ENCODE results near the gene EDARADD. TPM values are rescaled to one million over a fixed set of nuclear protein-coding genes. Genes with fewer than 3 reads are reported as not detected.

EDARADD gene
- polyA plus RNA-seq, 1 donor (not counting 4 experiments of a cell fraction or from before 2014, with no cell fraction given) = 12.3 TPM

GRCh38 chr1:236419502-236419901, 25.4 kb downstream of the EDARADD start:
- dilution Hi-C loops (cut with MboI; ENCODE audit: extremely low pct_ligation_motif_present, low sequenced_read_pairs) = no loop called here

GRCh38 chr1:236421022-236421421, 26.9 kb downstream of the EDARADD start:
- Histone ChIP-seq H3K27me3 (ENCODE audit: control insufficient read depth, extremely low read depth, insufficient read depth, low read length) (no peaks in the 10 kb centered on the region), H3K27ac (ENCODE audit: control insufficient read depth, insufficient read depth, low read length) (no peak overlapping the region), H3K79me2 (ENCODE audit: control insufficient read depth, insufficient read depth, low read length) (no peaks in the 10 kb centered on the region), H2AFZ (ENCODE audit: control insufficient read depth, low read length) (no peak overlapping the region), H3K9ac (ENCODE audit: control insufficient read depth, extremely low read depth, insufficient read depth, low read length) (no peak overlapping the region), H3K9me1 (ENCODE audit: control insufficient read depth, extremely low read depth, insufficient read depth, low read length) (no peaks in the 10 kb centered on the region), H4K20me1 (ENCODE audit: control insufficient read depth, extremely low read depth, insufficient read depth, low read length) (no peaks in the 10 kb centered on the region), H3K4me1 (ENCODE audit: control insufficient read depth, extremely low read depth, insufficient read depth, low read length) (no peaks in the 10 kb centered on the region), H3K36me3 (ENCODE audit: control insufficient read depth in 2 of 2, extremely low read depth in 1 of 2, insufficient read depth in 2 of 2, low read length in 2 of 2) (peaks cover 1 to 3% of the 10 kb centered on the region in 2 experiments), H3K9me3 (ENCODE audit: control insufficient read depth, low read depth, low read length) (no peaks in the 10 kb centered on the region), H3K4me2 (ENCODE audit: control insufficient read depth, extremely low read depth, insufficient read depth, low read depth, low read length) (no peak overlapping the region), H3K4me3 (ENCODE audit: control insufficient read depth in 2 of 3, extremely low read depth in 1 of 3, insufficient read depth in 2 of 3, low read depth in 1 of 3, low read length in 3 of 3) (no peak overlapping the region)
- FAIRE-seq (peak; percentile 52), DNase-seq (ENCODE audit: low read depth, low spot score) (peak; percentile 21)
- dilution Hi-C loops (cut with MboI; ENCODE audit: extremely low pct_ligation_motif_present, low sequenced_read_pairs) = no loop called here
- no peak for TF ChIP-seq EZH2 (IDR thresholded peaks at IDR 0.05; ENCODE audit: low read length)
- TF ChIP-seq CTCF (optimal IDR thresholded peaks at IDR 0.05 in 1 of 3, IDR thresholded peaks at IDR 0.05 in 1 of 3, conservative IDR thresholded peaks at IDR 0.05 in 1 of 3; ENCODE audit: extremely low read depth in 1 of 3, insufficient read depth in 2 of 3, low read length in 3 of 3) = no peak

More at GRCh38 chr1:236419502-236419901, 25.4 kb downstream of the EDARADD start:
- H4K20me1 ChIP-seq (ENCODE audit: control insufficient read depth, extremely low read depth, insufficient read depth, low read length) = no peaks in the 10 kb centered on the region
- H3K9ac ChIP-seq (ENCODE audit: control insufficient read depth, extremely low read depth, insufficient read depth, low read length) = no peak overlapping the region
- H3K9me3 ChIP-seq (ENCODE audit: control insufficient read depth, low read depth, low read length) = no peaks in the 10 kb centered on the region
- no peaks in the 10 kb centered on the region for H3K9me1 ChIP-seq (ENCODE audit: control insufficient read depth, extremely low read depth, insufficient read depth, low read length)
- DNase-seq (ENCODE audit: low read depth, low spot score) (no peak), FAIRE-seq (no peak)
- no peaks in the 10 kb centered on the region for H3K4me1 ChIP-seq (ENCODE audit: control insufficient read depth, extremely low read depth, insufficient read depth, low read length)
- no peaks in the 10 kb centered on the region for H3K27me3 ChIP-seq (ENCODE audit: control insufficient read depth, extremely low read depth, insufficient read depth, low read length)
- no peak overlapping the region for H3K4me3 ChIP-seq (ENCODE audit: control insufficient read depth in 2 of 3, extremely low read depth in 1 of 3, insufficient read depth in 2 of 3, low read depth in 1 of 3, low read length in 3 of 3)
- TF ChIP-seq EZH2 (IDR thresholded peaks at IDR 0.05; ENCODE audit: low read length) = no peak
- TF ChIP-seq CTCF (optimal IDR thresholded peaks at IDR 0.05 in 1 of 3, IDR thresholded peaks at IDR 0.05 in 1 of 3, conservative IDR thresholded peaks at IDR 0.05 in 1 of 3; ENCODE audit: extremely low read depth in 1 of 3, insufficient read depth in 2 of 3, low read length in 3 of 3) = no peak
- H3K79me2 ChIP-seq (ENCODE audit: control insufficient read depth, insufficient read depth, low read length) = no peaks in the 10 kb centered on the region
- H3K4me2 ChIP-seq (ENCODE audit: control insufficient read depth, extremely low read depth, insufficient read depth, low read depth, low read length) = no peak overlapping the region
- H2AFZ ChIP-seq (ENCODE audit: control insufficient read depth, low read length) = no peak overlapping the region
- no peak overlapping the region for H3K27ac ChIP-seq (ENCODE audit: control insufficient read depth, insufficient read depth, low read length)
- H3K36me3 ChIP-seq (ENCODE audit: control insufficient read depth in 2 of 2, extremely low read depth in 1 of 2, insufficient read depth in 2 of 2, low read length in 2 of 2) = peaks cover 1 to 3% of the 10 kb centered on the region in 2 experiments

All from keratinocyte (primary cell).